Measurements from ENCODE around the gene REPS2.
"Not testable (repeated sequence)": the region's sequence is repeated elsewhere in the genome, so short reads cannot be mapped to it uniquely, and the experiment has no call there.

REPS2 gene

DNA sequence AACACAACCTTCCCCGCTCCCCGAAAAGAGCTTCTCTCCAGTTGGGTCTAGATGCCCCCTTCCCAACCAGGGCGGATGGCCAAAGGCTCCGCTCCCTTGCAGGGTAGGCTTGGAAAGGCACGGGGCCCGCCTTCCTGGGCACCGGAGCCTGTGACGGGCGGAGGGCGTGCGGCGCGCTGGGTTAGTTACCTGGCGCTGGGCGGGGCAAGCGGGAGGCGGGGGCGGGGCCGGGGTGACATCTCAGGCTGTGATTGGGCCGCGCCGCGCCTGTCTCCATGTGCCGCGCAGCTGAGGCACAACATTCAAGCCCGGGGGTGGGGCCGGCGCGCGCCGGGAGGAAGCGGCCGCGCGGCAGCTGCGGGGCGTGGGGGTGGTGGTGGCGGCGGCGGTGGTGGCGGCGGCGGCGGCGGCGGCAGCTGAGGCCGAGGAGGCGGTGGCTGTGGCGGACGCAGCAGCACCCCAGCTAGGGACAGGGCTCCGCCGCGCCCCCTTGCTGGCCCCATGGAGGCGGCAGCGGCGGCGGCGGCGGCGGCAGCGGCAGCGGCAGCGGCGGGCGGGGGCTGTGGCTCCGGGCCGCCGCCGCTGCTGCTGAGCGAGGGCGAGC is at the start of gene REPS2:
Gene REPS2, plus strand, starts transcription at position 298 of the 604 bp plus-strand sequence. Its CDS starts 204 bp downstream, at position 502.
- DNase-seq, result peak; percentile 67

DNA sequence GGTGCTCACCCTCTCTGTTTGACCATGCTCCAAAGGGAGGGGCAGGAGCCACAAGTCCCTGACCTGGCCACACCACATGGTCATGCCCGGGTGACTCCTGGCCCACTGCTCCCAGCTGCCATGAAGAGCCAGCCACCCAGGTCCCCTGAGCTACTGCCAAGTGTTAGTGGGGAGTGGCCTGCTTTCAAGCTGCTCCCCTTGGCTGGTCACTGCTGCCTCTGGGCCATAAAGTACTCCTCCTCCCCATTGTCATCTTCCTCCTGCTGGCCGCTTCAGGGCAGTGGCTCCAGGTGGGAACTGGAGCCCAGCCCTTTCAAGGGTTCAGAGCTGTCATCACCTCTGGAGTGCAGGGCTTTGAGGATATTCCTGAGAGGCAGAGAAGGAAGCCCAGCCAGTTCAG is 49.0 kb upstream of the REPS2 start:
- no peak for DNase-seq

DNA sequence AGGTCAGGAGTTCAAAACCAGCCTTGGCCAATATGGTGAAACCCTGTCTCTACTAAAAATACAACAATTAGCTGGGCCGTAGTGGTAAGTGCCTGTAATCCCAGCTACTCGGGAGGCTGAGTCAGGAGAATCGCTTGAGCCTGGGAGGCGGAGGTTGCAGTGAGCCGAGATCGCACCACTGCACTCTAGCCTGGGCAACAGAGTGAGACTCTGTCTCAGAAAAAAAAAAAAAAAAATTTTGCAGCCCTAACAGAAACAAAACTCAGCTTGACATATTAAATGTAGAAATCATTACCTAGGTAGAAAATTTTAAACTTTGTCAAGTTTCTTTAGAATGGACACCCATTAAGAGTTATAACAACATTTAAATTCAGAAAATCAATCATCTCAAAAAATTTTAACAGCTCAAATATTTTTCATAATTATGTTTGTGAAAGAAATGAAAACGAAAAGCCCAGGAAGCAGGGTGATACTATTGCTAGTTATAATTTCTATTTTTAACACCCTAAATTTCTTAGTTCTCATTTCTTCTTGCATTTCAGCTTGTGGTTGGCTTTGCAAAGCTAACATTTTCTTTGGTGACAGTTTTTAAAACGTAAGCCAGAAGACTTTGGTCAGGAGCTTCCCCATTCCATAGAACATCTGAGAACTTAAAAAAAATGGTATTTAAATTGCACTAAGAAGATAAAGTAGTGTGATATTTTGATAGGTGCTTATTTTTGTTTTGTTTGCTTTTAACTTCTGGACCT is 43.0 kb upstream of the REPS2 start:
- no peak for DNase-seq

DNA sequence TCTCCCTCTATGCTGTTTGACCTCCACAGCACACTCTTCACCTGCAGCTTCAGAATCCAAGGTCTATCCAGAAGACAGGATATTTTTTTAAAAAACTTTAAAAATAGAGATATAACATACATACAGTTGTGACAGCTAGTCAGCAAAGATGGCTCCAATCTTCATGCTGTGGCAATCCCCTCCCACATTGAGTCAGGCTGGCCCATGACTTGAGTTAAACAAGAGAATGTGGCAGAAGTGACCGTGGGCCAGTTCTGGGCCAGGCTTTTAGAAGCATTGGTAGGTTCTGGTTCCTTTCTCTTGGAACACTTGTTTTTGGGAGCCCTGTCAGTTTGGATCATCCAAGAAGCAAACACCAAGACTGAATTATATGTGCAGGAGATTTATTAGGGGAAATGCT is 36.1 kb upstream of the REPS2 start:
- DNase-seq, result no peak

DNA sequence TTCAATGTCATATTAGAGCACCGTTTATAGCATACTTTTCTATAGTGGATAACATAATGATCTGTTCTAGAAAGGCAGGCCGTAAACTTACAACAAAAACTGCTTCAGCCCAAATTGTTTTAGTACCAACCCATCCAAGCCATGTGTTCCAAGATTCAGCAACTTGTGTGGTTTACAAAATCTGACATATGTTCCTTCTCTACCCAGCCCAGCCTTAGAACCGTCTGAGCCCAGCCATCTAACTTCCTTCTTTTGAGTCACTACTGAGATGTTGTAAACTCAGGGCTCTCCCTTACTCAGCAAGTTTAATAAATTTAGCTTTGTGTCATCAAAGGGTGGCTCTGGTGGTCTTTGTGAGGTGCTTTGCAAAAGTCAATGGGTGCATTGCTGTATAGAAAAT is 32.4 kb upstream of the REPS2 start:
- no peak for DNase-seq

DNA sequence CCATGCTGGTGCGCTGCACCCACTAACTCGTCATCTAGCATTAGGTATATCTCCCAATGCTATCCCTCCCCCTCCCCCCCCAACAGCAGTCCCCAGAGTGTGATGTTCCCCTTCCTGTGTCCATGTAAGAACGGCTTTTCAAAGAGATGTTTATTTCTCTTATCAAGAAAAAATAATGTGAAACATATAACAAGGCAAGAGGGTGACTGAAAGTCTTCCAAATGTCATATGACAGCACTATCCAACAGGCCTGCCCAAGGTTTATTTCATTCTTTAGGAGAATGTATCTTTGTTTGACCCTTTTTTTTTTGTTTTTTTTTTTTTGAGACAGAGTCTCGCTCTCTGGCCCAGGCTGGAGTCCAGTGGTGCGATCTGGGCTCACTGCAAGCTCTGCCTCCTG is 29.9 kb upstream of the REPS2 start:
- no peak for DNase-seq

DNA sequence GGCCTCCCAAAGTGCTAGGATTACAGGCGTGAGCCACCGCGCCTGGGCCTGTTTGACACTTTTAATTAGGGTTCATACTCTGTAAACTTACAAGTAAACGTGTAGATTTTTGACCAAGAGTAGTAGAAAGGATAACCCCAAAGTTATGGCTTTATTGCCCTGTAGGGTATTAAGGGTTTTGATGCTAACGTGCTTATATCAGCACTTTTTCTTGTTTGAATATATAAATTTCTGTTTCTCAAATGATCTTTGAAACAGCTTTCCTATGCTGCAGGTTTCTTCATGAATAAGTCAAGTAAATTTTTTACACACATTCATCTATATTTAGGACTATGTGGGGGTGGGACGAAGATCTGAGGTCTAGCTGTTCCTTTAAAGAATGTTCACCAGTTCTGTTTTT is 29.3 kb upstream of the REPS2 start:
- no peak for DNase-seq

DNA sequence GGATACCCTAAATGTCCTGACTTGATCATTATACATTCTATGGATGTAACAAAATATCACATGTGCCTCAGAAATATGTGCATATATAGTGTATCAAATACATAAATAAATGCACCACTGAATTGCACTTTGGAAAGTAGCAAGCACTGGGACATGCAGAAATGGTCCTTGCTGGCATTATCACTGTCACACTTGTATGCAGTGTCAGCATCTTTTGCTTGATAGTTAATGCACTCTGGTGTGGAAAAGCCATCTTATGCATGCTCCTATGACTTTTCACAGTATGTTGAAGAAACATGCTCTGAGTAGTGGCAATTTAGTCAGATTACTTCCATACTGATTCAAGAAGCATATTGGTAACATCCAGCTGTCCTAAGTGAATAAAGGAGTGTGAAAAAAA is 27.5 kb upstream of the REPS2 start:
- no peak for DNase-seq

DNA sequence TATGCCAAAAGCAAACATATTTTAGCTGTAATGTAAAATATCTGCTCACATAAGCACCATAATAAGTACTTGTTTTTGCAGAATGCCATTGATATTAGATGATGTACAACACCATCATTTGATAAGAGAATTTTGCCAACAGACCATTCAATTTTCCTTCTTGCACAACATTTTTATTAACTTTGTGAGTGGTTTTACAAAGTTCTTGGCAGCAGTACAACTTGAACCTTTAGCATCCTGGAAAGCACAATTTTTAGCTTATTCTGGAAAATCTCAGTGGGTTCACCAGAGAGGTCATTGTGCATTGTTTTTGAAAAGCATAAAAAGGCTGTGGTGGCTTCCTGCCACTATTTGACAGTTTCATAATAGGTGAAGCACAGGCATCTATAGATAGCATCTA is 26.4 kb upstream of the REPS2 start:
- no peak for DNase-seq

DNA sequence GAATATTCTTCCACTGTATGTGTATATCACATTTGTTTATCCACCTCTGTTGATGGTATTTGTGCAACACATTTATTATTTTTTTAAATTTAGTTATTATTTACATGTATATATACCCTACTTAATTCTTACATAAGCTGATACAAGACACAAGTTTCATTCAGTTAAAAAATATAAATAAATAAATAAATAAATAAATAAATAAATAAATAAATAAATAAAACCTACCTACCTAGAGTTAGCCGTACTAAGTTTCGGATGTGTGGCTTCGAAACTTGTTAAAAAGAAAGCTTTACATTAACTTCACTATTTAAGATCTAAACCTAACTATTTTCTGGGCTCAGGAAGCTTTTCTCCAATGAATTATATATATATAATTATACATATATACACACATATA is 23.3 kb upstream of the REPS2 start:
- no peak for DNase-seq

DNA sequence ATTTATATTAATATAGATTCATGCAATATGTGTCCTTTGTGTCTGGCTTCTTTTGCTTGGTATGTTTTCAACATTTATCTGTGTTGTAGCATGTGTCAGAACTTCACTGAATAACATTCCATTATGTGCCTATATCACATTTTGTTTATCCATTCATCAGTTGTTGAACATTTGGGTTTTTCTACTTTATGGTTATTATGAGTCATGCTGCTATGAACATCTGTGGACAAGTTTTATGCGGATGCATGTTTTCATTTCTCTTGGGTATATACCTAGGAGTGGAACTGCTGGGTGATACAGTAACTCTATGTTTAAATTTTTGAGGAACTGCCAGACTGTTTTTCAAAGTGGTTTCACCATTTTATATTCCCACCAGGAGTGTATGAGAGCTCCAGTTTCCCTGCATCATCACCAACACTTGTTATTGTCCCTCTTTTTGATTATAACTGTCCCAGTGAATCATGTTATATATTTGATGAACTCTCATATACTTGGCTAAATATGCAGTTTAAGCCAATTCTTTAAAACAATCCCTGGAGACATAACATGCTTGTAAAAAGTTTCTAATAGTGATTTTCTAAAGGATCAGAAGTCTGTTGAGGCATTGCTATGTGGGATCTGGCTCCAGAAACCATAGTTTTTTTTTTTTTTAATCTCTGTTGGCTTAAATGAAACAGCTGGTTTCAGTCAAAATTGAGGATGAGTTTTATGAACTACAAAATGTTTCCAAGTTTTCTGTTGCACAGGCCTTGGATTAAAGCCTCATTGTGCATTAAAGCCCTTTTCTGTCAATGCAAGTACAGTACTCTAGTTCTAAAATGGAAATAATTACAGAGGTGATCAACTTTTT is 21.6 kb upstream of the REPS2 start:
- no peak for DNase-seq

DNA sequence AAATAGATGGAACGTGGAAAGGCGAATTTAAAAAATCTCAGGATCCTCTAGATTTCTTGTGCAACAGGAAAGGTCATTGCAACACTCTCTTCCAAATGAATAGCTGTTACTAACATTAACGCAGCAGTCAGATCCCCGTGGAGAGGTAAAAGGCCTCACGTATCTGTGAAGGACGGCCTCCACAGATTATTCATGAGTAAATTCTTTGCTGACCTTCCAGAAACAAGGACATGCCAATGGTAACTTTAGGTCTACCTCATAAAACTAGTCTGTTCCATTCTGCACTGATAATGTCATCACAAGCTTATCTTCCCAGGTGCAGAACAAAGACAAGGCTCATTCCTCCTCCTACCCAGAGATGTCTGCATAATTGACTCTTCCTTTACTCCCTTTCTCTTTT is 16.1 kb upstream of the REPS2 start:
- DNase-seq, result no peak

DNA sequence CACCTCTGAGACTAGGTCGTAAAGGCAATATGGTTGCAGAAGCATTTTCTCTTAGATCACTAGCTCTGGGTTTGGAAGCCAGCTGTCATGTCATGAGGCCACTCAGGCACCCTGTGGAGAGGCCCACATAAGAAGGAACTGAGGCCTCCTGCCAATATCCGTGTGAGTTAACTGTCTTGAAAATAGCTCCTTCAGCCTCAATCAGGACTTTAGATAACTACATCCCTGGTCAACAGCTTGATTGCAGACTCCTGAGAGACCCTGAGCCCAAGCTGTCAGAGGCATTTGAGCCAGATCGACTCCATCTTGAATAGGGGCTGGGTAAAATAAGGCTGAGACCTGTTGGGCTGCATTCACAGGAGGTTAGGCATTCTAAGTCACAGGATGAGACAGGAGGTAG is 15.1 kb upstream of the REPS2 start:
- no peak for DNase-seq

DNA sequence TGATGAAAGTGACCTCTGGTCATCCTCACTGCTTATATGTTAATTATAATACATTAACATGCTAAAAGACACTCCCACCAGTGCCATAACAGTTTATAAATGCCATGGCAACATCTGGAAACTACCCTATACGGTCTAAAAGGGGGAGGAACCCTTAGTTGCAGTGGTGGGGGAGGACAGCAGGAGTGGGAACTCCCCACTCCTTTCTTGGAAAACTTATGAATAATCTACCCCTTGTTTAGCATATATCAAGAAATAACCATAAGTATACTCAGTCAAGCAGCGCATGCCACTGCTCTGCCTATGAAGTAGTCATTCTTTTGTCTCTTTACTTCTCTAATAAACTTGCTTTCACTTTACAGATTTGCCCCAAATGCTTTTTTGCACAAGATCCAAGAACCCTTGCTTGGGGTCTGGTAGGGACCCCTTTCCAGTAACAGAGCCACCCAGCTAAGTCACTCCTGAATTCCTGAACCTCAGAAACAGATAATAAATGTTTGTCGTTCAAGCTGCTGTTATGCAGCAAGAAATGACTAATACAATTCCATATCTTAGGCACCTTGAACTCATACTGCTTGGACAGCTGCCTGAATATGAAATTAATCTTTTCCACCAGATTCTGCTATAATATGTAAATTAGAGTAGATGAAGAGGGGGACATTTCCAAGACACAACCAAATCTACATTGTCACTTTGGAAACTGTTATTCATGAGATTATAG is 14.4 kb upstream of the REPS2 start:
- no peak for DNase-seq

DNA sequence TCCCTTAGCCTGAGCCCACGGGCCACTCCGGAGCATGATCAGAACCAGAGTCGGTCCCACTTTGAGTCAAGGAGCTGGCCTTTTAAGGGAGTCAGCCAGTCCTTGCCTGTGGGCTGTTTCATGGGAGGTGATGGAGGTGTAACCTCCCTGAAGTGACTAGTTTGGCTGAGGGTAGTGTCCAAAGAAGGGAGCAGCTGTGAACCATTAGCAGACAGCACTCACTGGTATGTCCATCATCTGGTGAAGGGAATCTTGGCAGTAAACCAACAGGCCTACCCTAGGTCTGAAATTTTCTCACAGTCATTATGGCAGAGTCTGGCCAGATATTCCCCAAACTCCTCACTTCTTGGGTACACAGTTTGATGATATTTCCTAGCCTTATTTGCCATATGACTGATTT is 12.3 kb upstream of the REPS2 start:
- DNase-seq, result no peak

DNA sequence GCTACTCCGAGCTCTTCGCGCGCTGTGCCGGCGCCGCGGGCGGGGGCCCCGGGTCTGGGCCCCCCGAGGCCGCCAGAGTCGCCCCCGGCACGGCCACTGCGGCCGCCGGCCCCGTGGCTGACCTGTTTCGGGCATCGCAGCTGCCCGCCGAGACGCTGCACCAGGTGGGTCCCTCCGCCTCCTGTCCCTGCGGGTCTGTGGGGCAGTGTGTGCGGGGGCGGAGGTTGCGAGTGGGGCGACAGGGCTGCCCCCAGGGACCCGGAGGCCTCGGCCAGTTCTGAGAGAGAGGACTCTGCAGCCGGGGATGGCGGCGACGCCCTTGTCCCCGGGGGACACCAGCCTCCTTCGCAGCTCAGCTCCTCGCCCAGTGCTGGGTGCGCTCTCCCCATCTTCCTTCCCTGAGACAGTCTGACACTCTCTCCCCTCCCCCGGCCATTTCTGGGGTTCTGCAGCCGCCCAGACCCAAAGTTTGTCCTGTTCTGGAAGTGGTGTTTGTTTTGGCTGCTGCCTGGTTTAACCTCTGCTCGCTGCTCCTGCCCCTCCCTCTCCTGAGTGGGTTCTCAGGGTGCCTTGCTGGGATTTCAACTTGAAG is 609 bp downstream of the REPS2 start:
- DNase-seq, result no peak

DNA sequence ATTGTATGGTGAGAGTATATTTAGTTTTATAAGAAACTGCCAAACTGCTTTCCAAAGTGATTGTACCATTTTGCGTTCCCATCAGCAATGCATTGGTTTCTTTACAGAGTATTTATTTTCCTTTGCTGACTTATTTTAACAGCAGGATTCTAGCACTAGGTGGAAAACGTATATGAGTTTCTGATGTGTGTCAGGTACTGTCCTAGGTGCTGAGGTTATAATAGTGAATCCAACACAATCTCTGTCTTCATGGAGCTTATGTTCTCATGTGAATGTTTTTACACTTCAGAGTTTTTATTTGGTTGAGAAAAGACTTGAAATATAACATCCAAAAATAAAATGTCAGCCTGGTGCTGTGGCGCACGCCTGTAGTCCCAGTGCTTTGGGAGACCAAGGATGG is 4.0 kb downstream of the REPS2 start:
- DNase-seq, result no peak

DNA sequence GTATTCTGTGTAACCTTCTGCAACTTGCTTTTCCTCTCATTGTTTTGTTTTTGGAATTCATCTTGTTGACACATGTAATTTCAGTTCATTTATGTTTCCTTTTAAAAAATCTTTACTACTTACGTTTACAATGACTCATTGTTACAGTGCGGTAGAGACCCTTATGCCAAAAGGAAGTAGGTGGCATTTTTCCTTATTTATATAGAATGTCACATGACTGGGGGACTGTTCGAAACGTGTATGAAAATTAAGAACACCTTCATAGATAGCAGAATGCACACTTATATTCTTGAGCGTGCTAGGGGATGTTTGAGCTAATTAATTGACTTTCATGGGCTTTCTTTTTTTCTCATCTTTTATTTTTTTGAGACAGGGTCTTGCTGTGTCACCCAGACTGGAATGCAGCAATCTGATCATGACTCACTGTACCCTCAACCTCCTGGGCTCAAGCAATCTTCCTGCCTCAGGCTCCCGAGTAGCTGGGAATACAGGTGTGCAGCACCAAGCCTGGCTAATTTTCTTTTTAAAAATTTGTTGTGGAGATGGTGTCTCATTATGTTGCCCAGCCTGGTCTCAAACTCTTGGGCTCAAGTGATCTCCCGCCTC is 7.3 kb downstream of the REPS2 start:
- no peak for DNase-seq

DNA sequence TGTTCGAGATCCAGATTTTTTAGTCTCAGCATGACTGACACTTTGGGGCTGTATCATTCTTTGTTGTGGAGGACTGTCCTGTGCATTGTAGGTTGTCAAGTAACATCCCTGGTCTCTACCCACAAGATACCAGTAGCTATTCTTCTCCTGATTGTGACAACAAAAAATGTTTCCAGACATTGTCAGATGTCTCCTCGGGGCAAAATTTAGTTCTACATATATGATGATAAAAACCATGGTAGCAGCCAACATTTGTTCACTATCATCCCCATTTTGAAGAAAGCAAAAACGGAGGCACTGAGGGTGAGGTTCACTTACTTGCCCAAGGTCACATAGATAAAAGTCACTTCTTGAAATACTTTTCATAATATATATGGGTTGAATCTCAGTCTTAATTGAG is 11.3 kb downstream of the REPS2 start:
- no peak for DNase-seq

DNA sequence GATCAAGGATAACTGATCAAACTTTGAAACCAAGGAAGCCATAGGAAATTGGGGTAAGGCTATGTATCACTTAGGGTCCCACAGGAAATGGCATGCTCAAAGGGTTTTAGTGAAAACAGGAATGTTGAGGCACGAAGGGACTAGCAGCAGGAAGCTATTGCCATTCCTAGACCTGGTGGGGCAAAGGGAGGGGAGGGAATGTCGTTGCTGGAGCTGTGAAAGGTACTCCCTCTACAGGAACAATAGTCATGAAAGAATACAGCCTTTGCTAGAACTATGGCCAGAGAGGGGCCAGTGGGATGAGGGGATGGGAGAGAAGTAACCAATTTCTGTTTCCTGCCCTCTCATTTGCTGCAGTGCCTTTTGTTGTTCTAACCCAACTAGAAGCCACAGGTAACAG is 11.9 kb downstream of the REPS2 start:
- DNase-seq, result no peak

DNA sequence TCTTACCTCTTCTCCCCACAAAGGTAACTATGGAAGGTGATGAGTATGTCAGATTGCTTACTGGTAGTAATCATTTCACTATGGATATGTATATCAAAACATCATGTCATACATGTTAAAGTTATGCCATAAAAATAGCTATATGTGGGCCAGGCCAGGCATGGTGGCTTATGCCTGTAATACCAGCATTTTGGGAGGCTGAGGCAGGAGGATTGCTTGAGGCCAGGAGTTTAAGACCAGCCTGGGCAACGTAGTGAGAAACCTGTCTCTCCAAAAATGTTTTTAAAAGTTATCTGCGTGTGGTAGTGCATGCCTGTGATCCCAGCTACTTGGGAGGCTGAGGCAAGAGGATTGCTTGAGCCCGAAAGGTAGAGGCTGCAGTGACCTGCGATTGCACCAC is 16.2 kb downstream of the REPS2 start:
- DNase-seq, result not testable (repeated sequence)

DNA sequence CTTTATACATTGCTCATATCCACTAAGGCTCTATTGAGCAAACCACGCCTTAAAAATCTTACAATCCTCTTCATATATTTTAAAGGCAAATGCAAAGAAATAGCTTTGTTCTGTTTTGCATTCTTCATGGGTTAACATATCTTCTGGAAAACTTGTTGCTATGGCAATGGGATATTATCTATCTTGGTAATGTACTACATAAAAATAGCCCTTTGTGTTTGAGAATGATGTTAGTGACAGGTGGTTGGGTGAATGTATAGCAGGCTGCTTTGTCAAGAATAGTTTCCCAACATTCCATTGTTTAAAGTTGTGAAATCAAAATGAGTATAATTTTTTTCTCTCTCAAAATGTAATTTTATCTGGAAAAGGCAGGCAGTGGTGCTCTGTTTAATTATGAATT is 16.8 kb downstream of the REPS2 start:
- DNase-seq, result no peak

DNA sequence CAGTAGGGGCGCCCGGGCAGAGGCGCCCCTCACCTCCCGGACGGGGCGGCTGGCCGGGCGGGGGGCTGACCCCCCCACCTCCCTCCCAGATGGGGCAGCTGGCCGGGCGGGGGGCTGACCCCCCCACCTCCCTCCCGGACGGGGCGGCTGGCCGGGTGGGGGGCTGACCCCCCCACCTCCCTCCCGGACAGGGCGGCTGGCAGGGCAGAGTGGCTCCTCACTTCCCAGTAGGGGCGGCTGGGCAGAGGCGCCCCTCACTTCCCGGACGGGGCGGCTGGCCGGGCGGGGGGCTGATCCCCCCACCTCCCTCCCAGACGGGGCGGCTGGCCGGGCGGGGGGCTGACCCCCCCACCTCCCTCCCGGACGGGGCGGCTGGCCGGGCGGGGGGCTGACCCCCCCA is 18.5 kb downstream of the REPS2 start:
- DNase-seq, result not testable (repeated sequence)

All from CD4-positive, alpha-beta T cell treated with Interleukin-4 for 4 hours (primary cell).